Bronchial epithelial cell (primary cell): Measurements from ENCODE around the gene PRKG1. TPM values are rescaled to one million over a fixed set of nuclear protein-coding genes. Genes with fewer than 3 reads are reported as not detected.

ENCODE experiments used
- DNase-seq: peaks from one replicate; pipeline ENCODE4 v3.0.0-alpha.2; 2010; ENCODE audit warnings: low read depth
- FAIRE-seq: peaks from 2 replicates; lab custom pipeline; 2011; peaks lifted over from hg19 to GRCh38; lab: Jason Lieb, UNC
- H3K27me3 ChIP-seq: 2 replicates; pipeline ENCODE4 v1.5.1; 2011; ENCODE audit warnings: low read length; ENCODE audit not compliant: control insufficient read depth, insufficient read depth
- H3K36me3 ChIP-seq: 2 replicates; pipeline ENCODE4 v1.5.1; 2011; ENCODE audit warnings: low read length; ENCODE audit not compliant: control insufficient read depth, insufficient read depth
- H3K4me3 ChIP-seq: 2 replicates; pipeline ENCODE4 v1.5.1; 2011; ENCODE audit warnings: mild to moderate bottlenecking, low read depth, low read length, control low read depth
- CTCF ChIP-seq: IDR thresholded peaks from 2 replicates; pipeline ENCODE4 v1.5.1; 2011; ENCODE audit warnings: mild to moderate bottlenecking, moderate library complexity, low read length, control low read depth, inconsistent platforms; ENCODE audit not compliant: insufficient read depth, severe bottlenecking
- total RNA-seq: library from RNA; depleted of rRNA; stranded (reverse); fragments of >200 nt; gene quantifications from 2 replicates; pipeline ENCODE4 v1.2.1, GENCODE V29; 2014

PRKG1 gene
- total RNA-seq, 1 donor from 2014 or later = 0.26 TPM

GRCh38 chr10:52092390-52092789, 1018.1 kb downstream of the PRKG1 start:
- Histone ChIP-seq H3K4me3 (no peak overlapping the region), H3K27me3 (no peaks in the 10 kb centered on the region), H3K36me3 (no peaks in the 10 kb centered on the region)
- DNase-seq (no peak), FAIRE-seq (no peak)
- TF ChIP-seq CTCF = no peak

GRCh38 chr10:52098130-52098529, 1023.8 kb downstream of the PRKG1 start:
- Histone ChIP-seq H3K4me3 (no peak overlapping the region), H3K27me3 (no peaks in the 10 kb centered on the region), H3K36me3 (no peaks in the 10 kb centered on the region)
- DNase-seq = no peak
- TF ChIP-seq CTCF = no peak
- FAIRE-seq = no peak

- no peaks in the 10 kb centered on the region for H3K36me3 ChIP-seq
- no peaks in the 10 kb centered on the region for H3K27me3 ChIP-seq
- TF ChIP-seq CTCF = no peak
- DNase-seq (no peak), FAIRE-seq (no peak)
- no peak overlapping the region for H3K4me3 ChIP-seq
Measured at GRCh38 chr10:52099026-52099600, 1024.8 kb downstream of the PRKG1 start.

GRCh38 chr10:52100011-52100547, 1025.8 kb downstream of the PRKG1 start:
- H3K27me3 ChIP-seq = no peaks in the 10 kb centered on the region
- FAIRE-seq (no peak), DNase-seq (no peak)
- no peaks in the 10 kb centered on the region for H3K36me3 ChIP-seq
- TF ChIP-seq CTCF = no peak
- H3K4me3 ChIP-seq = no peak overlapping the region

GRCh38 chr10:52105301-52105700, 1031.0 kb downstream of the PRKG1 start:
- no peaks in the 10 kb centered on the region for H3K36me3 ChIP-seq
- no peak for TF ChIP-seq CTCF
- H3K27me3 ChIP-seq = no peaks in the 10 kb centered on the region
- FAIRE-seq = no peak
- no peak overlapping the region for H3K4me3 ChIP-seq
- no peak for DNase-seq

- H3K4me3 ChIP-seq = no peak overlapping the region
- DNase-seq (no peak), FAIRE-seq (no peak)
- no peaks in the 10 kb centered on the region for H3K36me3 ChIP-seq
- no peak for TF ChIP-seq CTCF
- H3K27me3 ChIP-seq = no peaks in the 10 kb centered on the region
Measured at GRCh38 chr10:52106011-52106410, 1031.7 kb downstream of the PRKG1 start.
